ENCODE data around the gene PAOX. TPM values are rescaled to one million over a fixed set of nuclear protein-coding genes. Genes with fewer than 3 reads are reported as not detected.
A peak's percentile ranks its signal among the peaks of the same experiment; 100 is the strongest.

Gene PAOX
- total RNA-seq, 4 donors from 2014 or later, result 15.3 to 26.7 (median 18.4) TPM

- H3K9me3 ChIP-seq, result peaks cover 0 to 8% (median 0%) of the 10 kb centered on the region in 4 donors
- peak overlapping the region; percentile 45 to 84 (median 77) for H3K4me3 ChIP-seq
- peak overlapping the region in 3 of 4 donors; percentile 83 to 91 (median 91) for H3K27ac ChIP-seq
- peaks cover 0 to 25% (median 0%) of the 10 kb centered on the region in 3 donors for H3K36me3 ChIP-seq
- 44 to 55% methylated on average over 13 of the region's 27 CpGs for WGBS, 2 donors
- H3K4me1 ChIP-seq, result peaks cover 0 to 29% (median 11%) of the 10 kb centered on the region in 4 donors
- TF ChIP-seq POLR2A (IDR thresholded peaks at IDR 0.05), result no peak
- no peak for TF ChIP-seq EP300 (IDR thresholded peaks at IDR 0.05)
- TF ChIP-seq CTCF (IDR thresholded peaks at IDR 0.05), result no peak
- H3K27me3 ChIP-seq, result no peaks in the 10 kb centered on the region
- DNase-seq (ENCODE audit: low spot score in 2 of 2), result no peak
Observed at GRCh38 chr10:133356549-133357284, 22.3 kb upstream of the PAOX start.

- no peak for TF ChIP-seq CTCF (IDR thresholded peaks at IDR 0.05)
- peak in 1 of 2 donors; percentile 37 for TF ChIP-seq POLR2A (IDR thresholded peaks at IDR 0.05)
- TF ChIP-seq EP300 (IDR thresholded peaks at IDR 0.05), result peak in 1 of 2 donors; percentile 63
- Histone ChIP-seq H3K36me3 (peaks cover 0 to 33% (median 0%) of the 10 kb centered on the region in 3 donors), H3K4me1 (peaks cover 0 to 31% (median 11%) of the 10 kb centered on the region in 4 donors), H3K27me3 (no peaks in the 10 kb centered on the region), H3K9me3 (peaks cover 0 to 8% (median 0%) of the 10 kb centered on the region in 4 donors), H3K27ac (peak within 1 kb of the TSS; percentile 42 to 91 (median 87)), H3K4me3 (peak within 1 kb of the TSS; percentile 45 to 84 (median 77))
- 4% methylated on average over 16 of the region's 83 CpGs for WGBS, 2 donors
- no peak for DNase-seq (ENCODE audit: low spot score in 2 of 2)
Observed at GRCh38 chr10:133357285-133358161, 21.5 kb upstream of the PAOX start, which contains the start of gene FUOM. Gene FUOM, minus strand, starts transcription at chr10:133358019. Its CDS starts 12 bp downstream, at chr10:133358007.

- no peak for TF ChIP-seq CTCF (IDR thresholded peaks at IDR 0.05)
- TF ChIP-seq EP300 (IDR thresholded peaks at IDR 0.05), result no peak
- TF ChIP-seq POLR2A (IDR thresholded peaks at IDR 0.05), result no peak
- peaks cover 0 to 41% (median 0%) of the 10 kb centered on the region in 3 donors for H3K36me3 ChIP-seq
- peaks cover 0 to 31% (median 11%) of the 10 kb centered on the region in 4 donors for H3K4me1 ChIP-seq
- WGBS, 2 donors, result 59 to 73% methylated on average over 13 to 26 of the region's 41 CpGs
- peak overlapping the region in 3 of 4 donors; percentile 45 to 84 (median 72) for H3K4me3 ChIP-seq
- H3K27me3 ChIP-seq, result no peaks in the 10 kb centered on the region
- H3K9me3 ChIP-seq, result peaks cover 0 to 8% (median 0%) of the 10 kb centered on the region in 4 donors
- peak overlapping the region; percentile 42 to 91 (median 87) for H3K27ac ChIP-seq
- DNase-seq (ENCODE audit: low spot score in 2 of 2), result no peak
Observed at GRCh38 chr10:133358162-133358924, 20.7 kb upstream of the PAOX start.

- peak overlapping the region in 2 of 4 donors; percentile 83 to 91 for H3K27ac ChIP-seq
Observed at GRCh38 chr10:133358925-133359310, 20.1 kb upstream of the PAOX start.

More at GRCh38 chr10:133358925-133359310, 20.1 kb upstream of the PAOX start:
- TF ChIP-seq CTCF (IDR thresholded peaks at IDR 0.05) (no peak), EP300 (IDR thresholded peaks at IDR 0.05) (no peak)
- Histone ChIP-seq H3K4me3 (no peak overlapping the region), H3K27me3 (no peaks in the 10 kb centered on the region), H3K9me3 (peaks cover 0 to 8% (median 0%) of the 10 kb centered on the region in 4 donors), H3K36me3 (peaks cover 0 to 47% (median 0%) of the 10 kb centered on the region in 3 donors), H3K4me1 (peaks cover 0 to 31% (median 11%) of the 10 kb centered on the region in 4 donors)
- WGBS, 2 donors, result 78 to 84% methylated on average over 11 of the region's 11 CpGs
- no peak for DNase-seq (ENCODE audit: low spot score in 2 of 2)
